Activated CD4-positive, alpha-beta T cell treated with anti-CD3 and anti-CD28 coated beads, Interleukin-2, amount 10 ng/mL, durations not matched to agents 7 days and 5 days (primary cell): ENCODE data around the gene RPL29. TPM values are rescaled to one million over a fixed set of nuclear protein-coding genes. Genes with fewer than 3 reads are reported as not detected.
A peak's percentile ranks its signal among the peaks of the same experiment; 100 is the strongest.
"Not testable (repeated sequence)": the region's sequence is repeated elsewhere in the genome, so short reads cannot be mapped to it uniquely, and the experiment has no call there.

Experiments
- CTCF ChIA-PET: fragments of 350-600 bp; sonication (Branson Sonifier 250); formaldehyde crosslinking; loops from one replicate; lab custom pipeline; 2021; ENCODE audit warnings: antibody characterized with exemption; lab: Charles Lee
- POLR2A ChIA-PET: fragments of 350-600 bp; sonication (Branson Sonifier 250); formaldehyde crosslinking; loops from one replicate; lab custom pipeline; 2021; ENCODE audit warnings: antibody characterized with exemption; lab: Charles Lee
- DNase-seq: peaks from one replicate; pipeline ENCODE4 v3.0.0-alpha.2; 2020
- H3K27ac Mint-ChIP-seq: one replicate; pipeline ENCODE4 v1.8.0; 2021; ENCODE audit warnings: mild to moderate bottlenecking, moderate library complexity, mixed read lengths
- H3K27me3 Mint-ChIP-seq: one replicate; pipeline ENCODE4 v1.8.0; 2021; ENCODE audit warnings: mixed read lengths
- H3K36me3 Mint-ChIP-seq: one replicate; pipeline ENCODE4 v1.8.0; 2021; ENCODE audit warnings: low read depth, mixed read lengths
- H3K4me1 Mint-ChIP-seq: one replicate; pipeline ENCODE4 v1.8.0; 2021; ENCODE audit warnings: mixed read lengths
- H3K4me3 Mint-ChIP-seq: one replicate; pipeline ENCODE4 v1.8.0; 2021; ENCODE audit warnings: mild to moderate bottlenecking, moderate library complexity, mixed read lengths
- H3K9me3 Mint-ChIP-seq: one replicate; pipeline ENCODE4 v1.8.0; 2021; ENCODE audit warnings: mixed read lengths
- total RNA-seq, 2 experiments: library from RNA; stranded (reverse); gene quantifications; one replicate each; pipeline ENCODE4 v1.2.3, GENCODE V29; 2021

Gene RPL29
- total RNA-seq, 2 experiments from 2014 or later, result 1,423 to 1,425 TPM

DNA sequence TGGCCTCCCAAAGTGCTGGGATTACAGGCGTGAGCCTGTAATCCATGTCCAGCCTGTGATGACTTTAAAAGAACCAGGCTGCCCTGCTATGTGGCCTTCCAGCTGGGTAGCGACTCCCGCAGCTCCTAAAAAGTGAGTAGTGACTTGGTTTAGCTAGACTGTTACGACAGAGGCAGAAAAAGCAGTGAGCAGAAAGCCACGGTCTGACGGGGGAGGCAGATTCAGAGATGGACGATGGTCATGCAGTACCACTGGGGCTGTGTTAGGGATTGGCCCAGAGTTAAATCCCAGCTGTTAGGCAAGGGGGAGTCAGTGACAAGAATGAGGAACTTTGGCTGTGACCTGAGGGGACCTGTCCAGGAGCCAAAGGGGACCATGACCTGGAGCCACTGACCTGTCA is 3.1 kb upstream of the RPL29 start:
- ChIA-PET CTCF (interaction anchor here (0.6 to 1.2 kb wide), 3 partner anchors 16 to 281 kb away, joined by 3 to 4 read pairs (median 4); partner anchors contain the start of genes ACY1, PARP3 and RRP9), POLR2A (no interaction called here)
- peaks cover 10% of the 10 kb centered on the region for H3K27me3 Mint-ChIP-seq
- peaks cover 32% of the 10 kb centered on the region for H3K4me1 Mint-ChIP-seq
- no peaks in the 10 kb centered on the region for H3K9me3 Mint-ChIP-seq
- no peak for DNase-seq
- peaks cover 21% of the 10 kb centered on the region for H3K36me3 Mint-ChIP-seq
- no peak overlapping the region for H3K27ac Mint-ChIP-seq
- no peak overlapping the region for H3K4me3 Mint-ChIP-seq

DNA sequence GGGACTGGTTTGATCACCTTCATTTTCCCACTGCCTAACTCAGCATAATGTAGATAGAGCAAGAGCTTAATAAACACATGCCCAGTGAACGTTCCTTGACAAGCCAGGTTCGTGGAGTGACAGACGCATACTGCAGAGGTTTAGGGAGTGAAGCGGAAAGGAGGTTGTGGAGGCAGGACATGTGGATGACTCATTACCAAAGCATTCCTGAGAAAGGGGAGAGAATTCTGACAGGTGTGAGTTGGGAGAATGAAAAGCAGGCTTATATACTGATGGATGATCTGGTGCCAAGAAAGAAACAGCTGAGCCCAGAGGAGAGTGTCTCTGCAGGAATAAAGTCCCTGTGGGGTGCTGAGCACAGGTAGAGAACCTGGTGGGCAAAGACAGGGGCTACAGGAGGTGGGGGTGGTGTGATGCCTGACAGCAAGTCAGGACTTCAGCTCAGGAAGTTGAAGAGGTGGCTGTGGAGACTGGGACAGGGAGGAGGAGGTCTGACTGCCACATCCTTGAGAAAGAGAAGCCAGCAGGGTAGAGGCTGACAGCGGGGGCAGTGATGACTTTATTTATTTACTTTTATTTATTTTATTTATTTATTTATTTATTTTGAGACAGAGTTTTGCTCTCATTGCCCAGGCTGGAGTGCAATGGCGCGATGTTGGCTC is 2.4 kb upstream of the RPL29 start:
- H3K27me3 Mint-ChIP-seq, result peaks cover 10% of the 10 kb centered on the region
- POLR2A ChIA-PET, result no interaction called here
- H3K4me3 Mint-ChIP-seq, result no peak overlapping the region
- no peak for DNase-seq
- peaks cover 26% of the 10 kb centered on the region for H3K36me3 Mint-ChIP-seq
- H3K9me3 Mint-ChIP-seq, result no peaks in the 10 kb centered on the region
- peaks cover 37% of the 10 kb centered on the region for H3K4me1 Mint-ChIP-seq
- CTCF ChIA-PET, result interaction anchor here (0.6 to 1.2 kb wide), 3 partner anchors 15 to 282 kb away, joined by 3 to 4 read pairs (median 4); partner anchors contain the start of genes ACY1, PARP3 and RRP9
- no peak overlapping the region for H3K27ac Mint-ChIP-seq

- peaks cover 10% of the 10 kb centered on the region for H3K27me3 Mint-ChIP-seq
- ChIA-PET CTCF (no interaction called here), POLR2A (no interaction called here)
- peaks cover 34% of the 10 kb centered on the region for H3K36me3 Mint-ChIP-seq
- peaks cover 45% of the 10 kb centered on the region for H3K4me1 Mint-ChIP-seq
- H3K27ac Mint-ChIP-seq, result no peak overlapping the region
- H3K4me3 Mint-ChIP-seq, result peak overlapping the region; percentile 14
- H3K9me3 Mint-ChIP-seq, result no peaks in the 10 kb centered on the region
- DNase-seq, result no peak
Observed at GRCh38 chr3:51997172-51997571, 1.5 kb upstream of the RPL29 start.

DNA sequence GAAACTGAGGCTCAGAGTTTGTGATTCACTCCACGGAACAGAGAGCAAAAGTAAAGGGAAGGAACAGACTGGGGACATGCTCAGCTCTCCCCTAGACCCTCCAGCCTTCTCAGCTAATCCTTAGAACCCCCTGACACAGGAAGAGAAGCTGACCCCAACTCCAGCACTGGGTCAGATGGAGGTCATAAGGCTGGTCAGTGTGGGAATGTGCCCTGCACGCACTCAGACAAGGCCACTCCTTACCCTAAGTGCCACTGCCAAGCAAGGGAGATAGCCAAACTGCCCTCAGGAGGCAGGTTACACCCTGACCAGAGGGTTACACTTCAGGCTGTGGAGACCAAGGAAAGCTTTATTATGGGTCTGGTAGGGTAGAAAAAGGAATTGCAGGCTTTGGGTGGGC is 1.2 kb downstream of the RPL29 start:
- H3K36me3 Mint-ChIP-seq, result peaks cover 39% of the 10 kb centered on the region
- H3K4me1 Mint-ChIP-seq, result peaks cover 42% of the 10 kb centered on the region
- H3K4me3 Mint-ChIP-seq, result peak overlapping the region; percentile 99
- H3K27ac Mint-ChIP-seq, result peak overlapping the region; percentile 100
- peaks cover 10% of the 10 kb centered on the region for H3K27me3 Mint-ChIP-seq
- DNase-seq, result no peak
- no peaks in the 10 kb centered on the region for H3K9me3 Mint-ChIP-seq
- CTCF ChIA-PET, result interaction anchor here (0.8 to 2.4 kb wide), 6 partner anchors 10 to 129 kb away, joined by 3 to 20 read pairs (median 6); partner anchors contain the start of genes ABHD14A and ABHD14B
- POLR2A ChIA-PET, result interaction anchor here (0.7 to 2.9 kb wide), 2 partner anchors 11 to 34 kb away, joined by 3 to 10 read pairs; partner anchors contain the start of gene ACY1

- H3K27me3 Mint-ChIP-seq, DNase-seq, H3K9me3 Mint-ChIP-seq: not testable (repeated sequence)
- Mint-ChIP-seq H3K4me3 (peak overlapping the region; percentile 99), H3K4me1 (peaks cover 42% of the 10 kb centered on the region), H3K36me3 (peaks cover 39% of the 10 kb centered on the region), H3K27ac (peak overlapping the region; percentile 60)
- CTCF ChIA-PET, result interaction anchor here (0.6 kb wide), 1 partner anchor 82 kb away, joined by 4 read pairs; no protein-coding TSS in a partner anchor
- POLR2A ChIA-PET, result interaction anchor here (2.9 kb wide), 1 partner anchor 10 kb away, joined by 10 read pairs; the partner anchor contains the start of gene ACY1
Observed at GRCh38 chr3:51993657-51994056, 2.0 kb downstream of the RPL29 start.

- no peaks in the 10 kb centered on the region for H3K9me3 Mint-ChIP-seq
- H3K27me3 Mint-ChIP-seq, result peaks cover 6% of the 10 kb centered on the region
- peaks cover 39% of the 10 kb centered on the region for H3K36me3 Mint-ChIP-seq
- CTCF ChIA-PET, result interaction anchor here (0.6 to 3.1 kb wide), 8 partner anchors 9 to 490 kb away, joined by 3 to 15 read pairs (median 4); partner anchors contain the start of genes ABHD14A, ABHD14B and ACY1
- H3K4me1 Mint-ChIP-seq, result peaks cover 42% of the 10 kb centered on the region
- POLR2A ChIA-PET, result interaction anchor here (0.6 to 2.9 kb wide), 2 partner anchors 8 to 494 kb away, joined by 6 to 10 read pairs; partner anchors contain the start of gene ACY1
- H3K4me3 Mint-ChIP-seq, result no peak overlapping the region
- H3K27ac Mint-ChIP-seq, result peak overlapping the region; percentile 57
- DNase-seq, result no peak
Observed at GRCh38 chr3:51992017-51992682, 3.5 kb downstream of the RPL29 start.

GRCh38 chr3:51990501-51990971 is 5.2 kb downstream of the RPL29 start:
- H3K4me3 Mint-ChIP-seq, DNase-seq, H3K27ac Mint-ChIP-seq, H3K27me3 Mint-ChIP-seq, H3K9me3 Mint-ChIP-seq, POLR2A ChIA-PET: not testable (repeated sequence)
- Mint-ChIP-seq H3K36me3 (peaks cover 35% of the 10 kb centered on the region), H3K4me1 (peaks cover 33% of the 10 kb centered on the region)
- CTCF ChIA-PET, result interaction anchor here (1.2 to 3.1 kb wide), 3 partner anchors 8 to 16 kb away, joined by 3 to 15 read pairs (median 10); partner anchors contain the start of genes ABHD14A, ABHD14B and ACY1

DNA sequence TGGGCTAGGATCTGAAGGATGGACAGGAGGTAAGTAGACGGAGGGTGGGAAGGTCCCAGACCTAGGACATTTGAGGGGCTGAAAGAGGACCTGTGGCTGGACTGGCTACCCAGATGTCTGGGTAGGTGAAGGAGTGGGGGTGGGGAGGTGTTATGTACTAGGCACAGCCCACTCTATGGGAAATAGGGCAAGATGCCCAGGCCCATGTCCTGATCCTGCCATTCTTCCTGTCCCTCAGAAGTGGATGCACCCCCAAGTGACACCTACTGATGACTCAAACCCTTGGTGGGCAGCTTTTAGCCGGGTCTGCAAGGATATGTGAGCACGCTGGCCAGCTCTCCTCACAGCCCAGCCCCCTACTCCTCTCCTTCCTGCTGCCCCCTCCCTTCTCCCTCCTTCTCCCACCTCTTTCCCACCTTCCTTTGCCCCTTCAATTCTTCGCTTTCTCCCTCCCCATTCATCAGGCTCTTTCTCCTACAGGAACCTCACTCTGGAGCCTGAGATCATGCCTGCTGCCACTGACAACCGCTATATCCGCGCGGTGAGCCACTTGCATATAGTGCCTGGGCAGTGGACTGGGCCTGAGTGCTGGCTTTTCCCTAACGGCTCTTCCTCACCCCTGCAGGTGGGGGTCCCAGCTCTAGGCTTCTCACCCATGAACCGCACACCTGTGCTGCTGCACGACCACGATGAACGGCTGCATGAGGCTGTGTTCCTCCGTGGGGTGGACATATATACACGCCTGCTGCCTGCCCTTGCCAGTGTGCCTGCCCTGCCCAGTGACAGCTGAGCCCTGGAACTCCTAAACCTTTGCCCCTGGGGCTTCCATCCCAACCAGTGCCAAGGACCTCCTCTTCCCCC is 7.2 kb downstream of the RPL29 start:
- Mint-ChIP-seq H3K27me3 (no peaks in the 10 kb centered on the region), H3K4me3 (no peak overlapping the region), H3K9me3 (no peaks in the 10 kb centered on the region), H3K27ac (no peak overlapping the region), H3K4me1 (peaks cover 26% of the 10 kb centered on the region), H3K36me3 (peaks cover 16% of the 10 kb centered on the region)
- DNase-seq, result no peak
- POLR2A ChIA-PET, result interaction anchor here (0.6 kb wide), 1 partner anchor 1135 kb away, joined by 5 read pairs; no protein-coding TSS in a partner anchor
- CTCF ChIA-PET, result no interaction called here

DNA sequence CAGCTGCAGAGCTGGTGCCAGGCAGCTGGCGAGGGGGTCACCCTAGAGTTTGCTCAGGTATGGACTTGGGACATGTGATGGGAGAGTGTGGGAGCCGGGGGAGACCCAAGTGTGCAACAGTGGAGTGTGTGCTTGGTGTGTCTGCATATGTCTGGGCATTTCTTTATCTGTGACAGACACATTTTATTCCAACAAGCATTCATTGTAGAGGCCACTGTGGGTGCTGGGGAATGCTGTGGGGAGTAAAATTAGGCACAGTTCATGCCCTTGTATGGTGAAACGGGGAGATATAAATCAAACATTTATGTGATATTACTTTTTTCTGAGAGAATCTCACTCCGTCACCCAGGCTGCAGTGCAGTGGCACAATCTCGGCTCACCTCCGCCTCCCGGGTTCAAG is 8.1 kb downstream of the RPL29 start:
- H3K4me1 Mint-ChIP-seq, result peaks cover 27% of the 10 kb centered on the region
- ChIA-PET CTCF (interaction anchor here (0.6 kb wide), 1 partner anchor 14 kb away, joined by 3 read pairs; the partner anchor contains the start of gene ABHD14B), POLR2A (no interaction called here)
- H3K36me3 Mint-ChIP-seq, result peaks cover 11% of the 10 kb centered on the region
- H3K27ac Mint-ChIP-seq, result peak overlapping the region; percentile 57
- DNase-seq, result no peak
- H3K4me3 Mint-ChIP-seq, result no peak overlapping the region
- H3K27me3 Mint-ChIP-seq, result no peaks in the 10 kb centered on the region
- no peaks in the 10 kb centered on the region for H3K9me3 Mint-ChIP-seq

- DNase-seq, result no peak
- H3K9me3 Mint-ChIP-seq, result no peaks in the 10 kb centered on the region
- peaks cover 8% of the 10 kb centered on the region for H3K36me3 Mint-ChIP-seq
- CTCF ChIA-PET, result interaction anchor here (0.6 to 1.2 kb wide), 6 partner anchors 9 to 182 kb away, joined by 3 to 5 read pairs (median 4); partner anchors contain the start of gene RPL29
- H3K27ac Mint-ChIP-seq, result peak overlapping the region; percentile 19
- POLR2A ChIA-PET, result no interaction called here
- H3K27me3 Mint-ChIP-seq, result no peaks in the 10 kb centered on the region
- no peak overlapping the region for H3K4me3 Mint-ChIP-seq
- peaks cover 27% of the 10 kb centered on the region for H3K4me1 Mint-ChIP-seq
Observed at GRCh38 chr3:51986010-51986947, 9.4 kb downstream of the RPL29 start.

- POLR2A ChIA-PET, result no interaction called here
- CTCF ChIA-PET, result interaction anchor here (0.6 to 3.8 kb wide), 5 partner anchors 11 to 462 kb away, joined by 3 to 61 read pairs (median 3); partner anchors contain the start of genes ABHD14A, ABHD14B, PARP3 and RPL29
- Mint-ChIP-seq H3K36me3 (peaks cover 8% of the 10 kb centered on the region), H3K9me3 (no peaks in the 10 kb centered on the region), H3K27ac (peak overlapping the region; percentile 62), H3K4me3 (peak overlapping the region; percentile 20), H3K4me1 (peaks cover 29% of the 10 kb centered on the region), H3K27me3 (no peaks in the 10 kb centered on the region)
- no peak for DNase-seq
Observed at GRCh38 chr3:51985063-51985462, 10.6 kb downstream of the RPL29 start.
